AG08395 (cell line): ENCODE measurements around the gene SELENOM.
"Not testable (repeated sequence)": the region's sequence is repeated elsewhere in the genome, so short reads cannot be mapped to it uniquely, and the experiment has no call there.

Experiments used
- DNase-seq: peaks from one replicate; pipeline ENCODE4 v3.0.0; 2012; ENCODE audit warnings: mixed read lengths, low spot score

SELENOM gene

DNA sequence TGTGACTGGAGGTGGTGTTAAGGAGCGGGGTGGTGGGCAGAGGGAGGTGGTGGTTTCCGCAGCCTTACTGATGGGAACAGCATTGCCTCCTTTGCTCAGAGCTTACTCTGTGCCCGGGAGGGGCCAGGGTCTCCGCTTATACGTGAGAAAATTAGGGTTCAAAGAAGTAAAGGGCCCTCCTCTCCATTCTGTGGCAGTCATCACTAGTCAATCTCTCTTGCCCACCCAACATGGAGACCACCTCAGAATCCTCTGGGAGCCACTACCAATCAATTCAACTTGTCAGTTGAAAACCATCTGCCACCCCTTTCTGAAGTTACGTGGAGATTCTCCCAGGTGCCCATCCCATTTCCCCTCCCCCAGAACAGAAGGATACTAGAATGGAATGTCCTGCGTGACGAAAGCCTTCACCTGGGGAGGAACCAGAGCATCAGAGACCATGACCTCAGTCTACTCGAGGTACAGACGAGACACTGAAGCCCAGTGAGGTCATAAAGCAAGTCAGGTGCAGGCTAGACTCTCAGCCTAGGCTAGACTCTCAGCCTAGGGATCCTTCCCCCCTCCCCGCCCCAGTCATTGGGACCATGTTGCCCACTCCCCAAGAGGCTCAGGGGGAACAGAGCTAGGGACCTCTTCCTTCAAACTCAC, 2.0 kb downstream of the SELENOM start:
- no peak for DNase-seq

DNA sequence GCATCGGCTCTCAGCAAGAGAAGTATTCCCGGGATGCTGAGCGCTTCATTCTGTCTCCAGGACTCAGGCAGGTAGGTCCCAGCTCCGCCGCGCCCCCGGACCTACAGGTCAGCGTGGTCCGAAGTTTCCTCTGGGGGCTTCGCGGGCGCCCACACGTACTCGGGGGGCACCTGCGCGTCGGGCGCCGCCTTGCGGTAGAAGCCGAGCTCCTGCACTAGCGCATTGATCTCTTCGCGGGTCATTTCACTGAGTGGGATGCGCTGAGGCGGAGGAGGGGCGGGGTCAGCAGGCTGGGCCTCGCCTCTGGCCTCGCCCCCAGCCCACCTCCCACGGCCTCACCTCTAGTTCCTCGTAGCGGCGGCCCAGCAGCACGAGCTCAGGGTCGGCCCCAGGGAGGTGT, 2.5 kb downstream of the SELENOM start:
- no peak for DNase-seq

DNA sequence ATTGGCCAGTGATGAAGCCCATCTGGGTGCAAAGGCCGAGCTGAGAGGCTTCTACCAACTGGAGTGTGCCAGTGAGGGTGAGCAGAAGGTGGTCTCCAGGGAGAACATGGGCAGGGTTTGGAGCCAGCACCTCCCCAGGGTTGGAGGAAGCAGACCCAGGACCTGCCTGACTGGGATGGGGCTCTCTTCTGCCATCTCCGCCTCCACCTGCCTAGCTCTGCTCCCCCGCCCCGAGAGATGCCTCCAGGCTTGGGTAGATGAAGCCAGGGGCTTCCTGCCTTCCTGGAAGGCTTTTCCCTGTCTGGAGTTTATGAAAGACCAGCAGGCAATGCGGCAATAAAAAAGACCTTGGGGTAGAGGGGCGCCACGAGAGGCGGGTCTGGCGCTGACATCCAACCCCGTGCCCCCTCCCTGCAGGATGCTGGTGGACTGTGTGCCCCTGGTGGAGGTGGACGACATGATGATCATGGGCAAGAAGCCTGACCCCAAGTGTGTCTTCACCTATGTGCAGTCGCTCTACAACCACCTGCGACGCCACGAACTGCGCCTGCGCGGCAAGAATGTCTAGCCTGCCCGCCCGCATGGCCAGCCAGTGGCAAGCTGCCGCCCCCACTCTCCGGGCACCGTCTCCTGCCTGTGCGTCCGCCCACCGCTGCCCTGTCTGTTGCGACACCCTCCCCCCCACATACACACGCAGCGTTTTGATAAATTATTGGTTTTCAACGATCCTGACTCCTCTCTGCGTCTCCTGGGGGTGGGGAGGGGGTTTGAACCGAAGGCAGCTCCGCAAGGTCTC, 3.3 kb downstream of the SELENOM start:
- DNase-seq, result no peak

DNA sequence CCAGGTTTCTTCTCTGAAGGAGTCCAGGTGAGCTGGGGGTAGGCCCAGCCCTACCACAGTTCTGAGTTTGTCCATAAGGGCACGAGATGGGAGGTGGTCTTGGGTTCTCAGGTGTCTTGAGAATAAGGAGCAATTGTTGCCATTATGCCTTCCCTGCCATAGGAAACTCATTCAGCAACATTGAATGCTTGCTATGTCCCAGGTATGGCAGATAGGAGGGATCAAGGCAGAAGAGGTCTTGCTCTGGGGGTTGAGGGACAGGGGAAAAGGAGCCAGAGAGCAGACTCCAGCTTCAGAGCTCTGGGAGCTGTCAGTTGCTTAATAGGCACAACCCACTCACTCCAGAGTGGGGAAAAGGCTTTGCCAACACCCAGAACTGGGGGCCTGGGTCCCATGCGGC, 4.3 kb downstream of the SELENOM start:
- no peak for DNase-seq

DNA sequence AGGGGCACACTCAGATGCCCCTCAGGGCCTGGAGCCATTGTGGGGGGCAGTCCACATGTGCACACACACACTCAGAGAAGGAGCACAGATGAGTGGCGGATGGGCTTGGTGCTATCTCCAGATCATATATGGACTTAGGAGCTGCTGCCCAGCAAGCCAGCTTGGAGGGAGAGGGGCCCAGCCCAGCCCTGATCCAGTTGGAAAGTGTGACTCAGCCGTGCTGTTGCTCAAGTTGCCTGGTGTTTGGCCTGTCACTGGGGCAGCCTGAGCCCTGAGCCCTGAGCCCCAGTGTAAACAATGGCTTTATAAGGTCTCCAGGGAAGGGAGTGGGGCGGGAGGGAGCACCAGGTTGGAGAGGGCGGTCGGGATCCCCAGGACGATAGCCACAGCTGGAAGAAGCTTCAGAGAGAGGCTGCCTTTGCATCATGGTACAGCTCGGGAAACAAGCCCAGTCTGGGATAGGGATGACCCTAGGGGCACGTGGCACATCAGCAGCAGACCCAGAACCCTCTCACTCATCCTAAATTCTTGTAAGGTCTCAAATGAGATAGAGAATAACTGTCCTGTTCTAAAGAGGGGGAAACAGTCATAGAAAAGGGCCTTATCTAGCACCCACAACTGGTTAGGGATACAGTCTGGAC, 4.8 kb downstream of the SELENOM start:
- DNase-seq, result peak; percentile 92

DNA sequence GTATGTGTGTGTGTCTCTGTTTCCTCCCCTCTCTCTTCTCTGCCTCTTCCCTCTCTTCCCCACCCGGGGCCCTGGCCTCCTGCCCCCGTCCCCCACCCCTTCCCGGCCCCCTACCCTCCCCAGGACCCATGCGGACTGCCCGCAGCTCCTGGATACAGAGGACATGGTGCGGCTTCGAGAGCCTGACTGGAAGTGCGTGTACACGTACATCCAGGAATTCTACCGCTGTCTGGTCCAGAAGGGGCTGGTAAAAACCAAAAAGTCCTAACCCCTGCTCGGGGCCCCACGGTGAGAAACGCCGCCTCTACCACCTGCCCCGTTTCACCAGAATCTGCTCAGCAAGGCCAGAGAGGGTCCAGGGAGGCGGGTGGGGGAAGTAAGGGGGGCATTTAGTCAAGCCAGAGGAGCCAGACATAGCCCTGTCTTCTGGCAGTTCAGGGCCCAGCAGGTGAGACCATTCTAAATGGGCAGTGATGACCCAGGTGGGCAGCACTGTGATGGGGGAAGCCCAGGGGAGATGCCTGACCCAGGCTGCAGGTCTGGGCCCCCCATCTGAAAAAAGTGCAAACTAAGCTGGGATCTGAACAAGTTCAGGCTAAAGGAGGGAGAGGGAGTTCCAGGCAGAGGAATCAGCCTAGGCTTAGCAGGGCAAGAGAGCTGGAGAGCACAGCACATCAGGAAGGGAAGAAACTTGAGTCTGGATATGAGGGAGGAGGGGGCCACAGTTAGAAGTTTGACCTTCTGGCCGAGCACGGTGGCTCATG, 6.4 kb downstream of the SELENOM start:
- no peak for DNase-seq

DNA sequence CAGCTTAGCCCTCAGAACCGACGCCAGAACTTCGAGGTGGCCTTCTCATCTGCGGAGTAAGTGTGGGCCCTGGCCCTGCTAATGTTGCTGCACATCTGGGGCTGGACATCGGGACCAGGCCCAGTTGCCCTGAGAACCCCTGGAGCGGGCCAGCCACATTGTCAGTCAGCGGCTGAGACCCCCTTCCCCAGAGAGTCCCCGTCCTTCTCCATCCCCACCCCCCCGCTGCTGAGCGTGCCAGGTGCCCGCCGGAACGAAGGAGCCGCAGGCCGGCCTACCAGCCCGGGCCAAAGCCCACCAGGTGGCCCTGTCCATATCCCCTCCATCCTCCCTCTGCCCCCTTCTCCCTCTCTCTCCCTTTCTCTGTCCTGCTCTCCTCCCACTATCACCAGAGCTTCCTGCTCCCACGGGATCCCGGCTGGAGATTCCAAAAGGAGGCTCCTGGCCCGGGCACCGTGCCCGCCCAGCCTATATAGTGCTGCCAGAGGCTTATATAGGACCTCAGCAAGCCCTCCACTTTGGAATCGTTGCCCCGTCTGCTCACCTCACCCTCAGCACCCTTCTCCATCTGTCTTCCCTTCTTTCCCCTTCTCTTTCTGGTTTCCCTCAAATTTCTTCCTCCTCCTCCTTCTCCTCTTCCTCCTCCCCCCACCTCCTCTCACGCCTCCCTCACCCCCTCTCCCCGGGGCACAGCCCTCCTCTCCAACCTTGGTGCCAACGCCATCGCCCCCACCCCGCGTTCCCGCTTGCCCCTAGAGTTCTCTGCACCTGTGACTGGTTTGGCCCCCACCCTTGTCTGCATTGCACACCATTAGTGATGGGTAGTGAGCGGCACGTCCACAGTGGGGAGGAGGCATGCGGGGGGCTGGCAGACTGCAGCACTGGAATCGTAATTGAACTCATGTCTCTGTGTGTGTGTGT, 7.3 kb downstream of the SELENOM start:
- DNase-seq, result no peak

DNA sequence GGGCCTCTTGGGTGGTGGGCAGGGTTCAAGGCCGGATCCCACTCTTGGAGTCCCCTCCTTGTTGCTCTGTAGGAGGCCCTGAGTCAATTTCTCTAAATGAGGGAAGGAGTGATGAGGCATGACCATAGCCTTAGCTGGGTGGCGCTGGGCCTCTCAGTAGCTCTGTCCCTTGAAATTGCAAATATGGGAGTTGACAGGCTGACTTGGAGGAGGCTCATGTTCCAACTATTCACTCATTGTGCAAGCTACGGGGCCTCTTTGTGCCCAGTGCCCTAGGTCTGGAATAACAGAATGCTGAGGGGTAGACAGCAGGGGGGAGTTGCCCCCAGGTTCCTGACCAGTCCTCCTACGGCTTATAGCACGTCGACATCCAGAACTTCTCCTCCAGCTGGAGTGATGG, 8.0 kb downstream of the SELENOM start:
- peak; percentile 11 for DNase-seq

DNA sequence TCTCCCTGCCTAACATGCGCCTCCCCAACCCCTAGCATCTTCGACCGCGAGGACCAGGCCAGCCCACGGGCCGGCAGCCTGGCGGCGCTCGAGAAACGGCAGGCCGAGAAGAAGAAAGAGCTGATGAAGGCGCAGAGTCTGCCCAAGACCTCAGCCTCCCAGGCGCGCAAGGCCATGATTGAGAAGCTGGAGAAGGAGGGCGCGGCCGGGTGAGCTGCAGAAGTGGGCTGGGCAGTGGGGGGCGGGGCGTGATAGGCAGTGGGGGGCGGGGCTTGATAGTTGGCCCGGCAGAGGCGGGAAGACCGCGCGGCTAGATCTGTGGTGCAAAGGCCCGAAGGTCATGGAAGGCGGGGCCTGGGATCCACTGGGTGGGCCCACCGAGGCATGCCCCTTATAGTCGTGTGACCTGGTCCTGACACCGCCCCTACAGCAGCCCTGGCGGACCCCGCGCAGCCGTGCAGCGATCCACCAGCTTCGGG, 8.7 kb downstream of the SELENOM start:
- DNase-seq, result peak; percentile 41

DNA sequence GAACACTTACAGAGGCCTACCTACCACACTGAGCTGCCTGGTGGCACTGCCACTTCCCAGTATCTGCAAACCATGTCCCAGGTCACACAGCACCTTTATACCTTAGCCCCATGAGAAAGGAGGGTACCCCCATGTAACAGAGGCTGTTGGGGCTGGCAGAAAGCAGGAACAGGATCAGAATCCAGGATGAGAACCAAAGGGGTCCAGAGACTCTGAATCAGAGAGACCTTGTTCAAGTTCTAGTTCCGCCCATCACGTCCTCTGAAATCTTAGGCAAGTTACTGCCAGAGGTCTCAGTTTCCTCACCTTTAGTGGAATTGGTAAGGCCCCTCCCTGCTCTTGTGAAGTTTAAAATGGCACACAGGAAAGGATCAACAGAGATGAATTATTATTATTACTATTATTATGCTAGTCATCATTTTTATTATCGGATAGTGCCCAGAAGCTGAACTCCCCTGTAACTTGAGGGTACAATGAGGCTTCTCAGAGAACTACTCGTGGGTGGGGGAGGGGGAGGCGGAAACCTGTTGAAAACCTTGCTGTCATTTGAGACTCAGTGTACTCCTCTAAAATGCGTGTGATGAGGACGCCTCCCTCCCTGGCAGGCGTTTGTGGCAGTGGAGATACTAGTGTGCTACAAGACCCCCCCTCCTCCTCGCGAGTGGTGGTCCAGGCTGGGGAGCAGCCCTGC, 9.3 kb downstream of the SELENOM start:
- no peak for DNase-seq

DNA sequence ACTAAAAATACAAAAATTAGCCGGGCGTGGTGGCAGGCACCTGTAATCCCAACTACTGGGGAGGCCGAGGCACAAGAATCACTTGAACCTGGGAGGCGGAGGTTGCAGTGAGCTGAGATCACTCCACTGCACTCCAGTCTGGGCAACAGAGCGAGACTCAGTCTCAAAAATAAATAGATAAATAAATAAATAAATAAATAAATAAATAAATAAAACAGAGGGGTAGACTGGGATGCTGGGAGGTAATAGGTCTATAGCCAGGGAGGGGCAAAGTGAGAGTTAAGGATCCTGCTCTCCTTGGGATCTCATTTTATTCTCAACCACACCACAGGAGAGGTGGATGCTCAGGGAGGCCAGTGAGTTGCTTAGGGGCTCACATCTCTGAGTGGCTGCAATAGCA, 9.8 kb downstream of the SELENOM start:
- DNase-seq, result not testable (repeated sequence)

DNA sequence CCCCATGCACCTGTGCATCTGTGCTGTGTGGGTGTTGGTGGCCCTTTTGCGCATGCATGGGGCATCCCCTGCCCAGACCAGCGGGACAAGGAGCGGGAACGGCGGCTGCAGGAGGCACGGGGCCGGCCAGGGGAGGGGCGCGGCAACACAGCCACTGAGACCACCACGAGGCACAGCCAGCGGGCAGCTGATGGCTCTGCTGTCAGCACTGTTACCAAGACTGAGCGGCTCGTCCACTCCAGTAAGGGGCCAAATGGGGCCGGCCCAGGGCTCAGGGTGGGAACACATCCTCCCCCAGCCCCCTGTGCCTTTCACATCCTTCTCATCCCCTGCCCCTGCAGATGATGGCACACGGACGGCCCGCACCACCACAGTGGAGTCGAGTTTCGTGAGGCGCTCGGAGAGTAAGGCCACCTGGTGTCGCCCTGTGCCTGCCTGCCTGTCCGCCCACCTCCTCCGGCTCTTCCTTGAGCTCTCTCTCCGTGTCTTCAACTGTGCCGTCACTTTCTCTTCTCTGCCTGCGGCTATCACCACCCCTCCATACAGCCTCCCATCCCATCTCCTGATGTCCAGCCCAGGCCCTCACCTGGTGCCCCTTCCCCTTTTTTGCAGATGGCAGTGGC, 10.6 kb downstream of the SELENOM start:
- no peak for DNase-seq

DNA sequence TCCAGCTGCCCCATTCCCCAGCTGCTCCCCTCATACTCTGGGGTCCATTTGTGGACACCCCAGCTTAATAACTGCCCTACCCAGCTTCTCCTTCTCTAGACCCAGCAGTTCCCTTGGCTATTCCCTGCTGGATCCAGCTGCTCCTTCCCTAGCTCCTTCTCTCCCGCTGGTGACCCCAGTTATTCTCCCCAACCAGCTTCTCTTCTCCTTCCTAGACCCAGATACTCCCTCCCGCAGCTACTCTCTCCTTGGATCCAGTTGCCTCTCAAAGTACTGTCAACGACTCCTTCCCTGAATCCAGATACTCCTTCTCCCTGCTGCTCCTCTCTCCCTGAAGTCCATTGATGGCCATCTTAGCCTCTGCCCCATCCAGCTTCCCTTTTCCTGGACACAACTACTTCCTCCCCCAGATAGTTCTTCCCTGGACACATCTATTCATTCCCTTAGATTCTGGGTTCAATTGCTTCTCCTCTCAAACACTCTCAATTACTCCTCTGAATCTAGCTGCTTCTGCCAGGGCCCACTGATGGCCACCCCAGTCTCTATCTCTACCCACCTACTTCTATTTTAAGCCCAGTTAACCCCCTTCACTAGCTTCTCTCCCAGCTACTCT, 11.6 kb downstream of the SELENOM start:
- no peak for DNase-seq

DNA sequence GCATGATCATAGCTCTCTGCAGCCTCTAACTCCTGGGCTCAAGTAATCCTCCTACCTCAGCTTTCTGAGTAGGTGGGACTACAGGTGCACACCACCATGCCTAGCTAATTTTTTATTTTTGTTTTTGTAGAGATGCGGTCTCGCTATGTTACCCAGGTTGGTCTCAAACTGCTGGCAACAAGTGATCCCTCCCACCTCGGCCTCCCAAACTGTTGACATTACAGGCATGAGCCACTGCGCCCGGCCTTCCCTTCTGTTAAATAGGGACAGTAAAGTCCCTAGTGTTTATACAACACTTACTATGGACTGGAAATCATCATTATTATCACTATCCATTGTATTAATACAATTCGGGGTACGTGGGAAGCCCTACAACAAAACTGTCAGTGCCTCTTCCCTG, 12.6 kb downstream of the SELENOM start:
- no peak for DNase-seq

DNA sequence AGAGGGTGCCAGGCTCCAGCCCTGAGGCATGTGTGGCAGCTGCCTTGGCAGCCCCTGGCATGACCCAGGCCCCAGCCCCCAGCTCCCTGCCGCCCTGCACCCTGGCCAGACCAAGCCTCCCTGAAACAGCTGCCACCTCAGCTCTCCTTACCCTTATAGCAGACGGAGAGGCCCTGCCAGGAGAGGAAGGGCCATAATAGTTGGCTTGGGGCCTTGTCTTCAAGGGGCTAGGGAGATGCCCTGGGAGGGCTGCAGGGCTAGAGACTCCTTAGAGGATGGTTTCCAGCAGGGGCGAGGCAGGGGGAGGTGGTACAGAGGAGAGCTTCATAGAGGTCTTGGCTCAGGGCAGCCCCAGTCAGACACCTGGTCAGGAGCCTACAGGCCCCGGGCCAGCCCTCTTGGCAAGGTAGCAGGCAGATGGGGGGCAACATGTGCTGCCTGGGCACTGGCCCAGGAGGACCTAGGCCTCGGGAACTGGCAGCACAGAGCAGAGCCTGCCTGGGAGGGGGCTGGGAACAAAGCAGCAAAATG, 13.3 kb downstream of the SELENOM start:
- DNase-seq, result no peak

DNA sequence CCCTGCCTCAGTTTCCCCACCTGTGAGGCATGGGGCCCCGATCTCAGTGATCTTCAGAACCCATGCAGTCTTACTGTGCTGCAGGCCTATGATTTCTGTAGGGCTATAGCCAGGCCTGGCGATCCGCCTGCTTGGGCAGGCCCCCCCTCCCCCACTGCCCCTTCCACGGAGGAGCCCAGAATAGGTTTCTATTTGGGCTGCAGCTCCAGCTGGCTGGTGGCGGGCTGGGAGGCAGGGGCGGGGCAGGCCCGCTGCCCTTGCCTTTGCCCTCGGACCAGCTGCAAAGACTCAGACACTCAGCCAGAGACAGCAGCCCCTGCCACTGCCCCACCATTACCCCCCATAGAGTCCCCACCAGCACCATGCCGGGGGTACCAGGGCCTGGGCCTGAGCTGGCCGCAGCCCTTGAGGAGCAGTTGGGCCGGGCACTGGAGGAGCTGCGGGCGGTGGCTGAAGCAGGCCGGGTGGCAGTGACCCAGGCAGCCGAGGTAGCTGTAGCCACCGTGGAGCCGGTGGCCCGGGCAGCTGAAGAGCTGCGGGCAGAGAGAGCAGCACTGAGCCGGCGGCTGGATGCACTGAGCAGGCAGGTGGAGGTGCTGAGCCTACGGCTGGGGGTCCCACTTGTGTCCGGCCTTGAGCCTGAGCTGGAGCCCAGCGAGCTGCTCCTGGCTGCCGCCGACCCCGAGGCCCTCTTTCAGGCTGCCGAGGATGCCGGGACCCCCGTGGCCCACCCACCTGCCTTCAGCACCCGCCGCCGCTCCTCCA, 14.1 kb downstream of the SELENOM start:
- no peak for DNase-seq

DNA sequence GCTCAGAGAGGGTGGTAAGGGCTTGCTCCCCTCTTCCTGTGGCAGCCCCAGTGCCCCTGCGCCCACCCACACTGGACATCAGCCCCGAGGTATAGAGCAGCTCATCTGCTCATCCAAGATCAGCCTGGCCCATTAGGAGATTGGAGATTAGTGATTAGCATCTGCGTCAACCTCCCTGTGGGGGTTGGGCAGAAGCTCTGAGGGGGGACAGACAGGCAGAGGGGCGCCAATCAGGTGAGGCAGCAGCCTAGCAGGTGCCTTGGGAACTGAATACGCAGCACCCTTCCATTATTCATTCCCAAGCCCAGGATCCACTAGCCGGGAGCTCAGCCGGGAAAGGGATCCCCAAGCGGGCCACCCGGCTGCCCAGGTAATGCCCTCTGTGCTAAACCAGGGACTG, 15.2 kb downstream of the SELENOM start:
- no peak for DNase-seq

DNA sequence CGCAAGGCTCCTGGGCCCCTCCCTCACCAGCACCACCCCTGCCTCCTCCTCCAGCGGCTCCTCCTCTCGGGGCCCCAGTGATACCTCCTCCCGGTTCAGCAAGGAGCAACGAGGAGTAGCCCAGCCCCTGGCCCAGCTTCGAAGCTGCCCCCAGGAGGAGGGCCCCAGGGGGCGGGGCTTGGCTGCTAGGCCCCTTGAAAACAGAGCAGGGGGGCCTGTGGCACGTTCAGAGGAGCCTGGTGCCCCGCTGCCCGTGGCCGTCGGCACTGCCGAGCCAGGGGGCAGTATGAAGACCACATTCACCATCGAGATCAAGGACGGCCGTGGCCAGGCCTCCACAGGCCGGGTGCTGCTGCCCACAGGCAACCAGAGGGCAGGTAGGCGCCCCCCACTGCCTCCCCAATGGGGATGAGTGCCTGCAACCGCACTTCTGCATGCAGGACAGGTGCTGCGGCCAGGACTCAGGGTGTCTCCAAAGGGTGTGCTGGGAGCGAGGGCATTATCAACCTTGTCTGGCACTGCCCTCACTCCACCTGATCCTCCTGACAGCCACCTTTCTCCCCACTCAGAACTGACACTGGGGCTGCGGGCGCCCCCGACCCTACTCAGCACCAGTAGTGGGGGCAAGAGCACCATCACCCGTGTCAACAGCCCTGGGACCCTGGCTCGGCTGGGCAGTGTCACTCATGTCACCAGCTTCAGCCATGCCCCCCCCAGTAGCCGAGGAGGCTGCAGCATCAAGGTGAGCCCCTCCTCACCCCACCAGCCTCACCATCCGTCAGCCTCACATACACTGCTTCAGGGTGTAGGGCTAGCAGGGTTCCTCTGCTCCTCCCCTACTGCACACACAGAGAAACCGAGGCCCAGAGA, 16.0 kb downstream of the SELENOM start:
- no peak for DNase-seq
